ENCODE results near the gene DIO3. TPM values are rescaled to one million over a fixed set of nuclear protein-coding genes. Genes with fewer than 3 reads are reported as not detected.

DIO3 gene
- total RNA-seq, 2 donors from 2014 or later, result not detected

DNA sequence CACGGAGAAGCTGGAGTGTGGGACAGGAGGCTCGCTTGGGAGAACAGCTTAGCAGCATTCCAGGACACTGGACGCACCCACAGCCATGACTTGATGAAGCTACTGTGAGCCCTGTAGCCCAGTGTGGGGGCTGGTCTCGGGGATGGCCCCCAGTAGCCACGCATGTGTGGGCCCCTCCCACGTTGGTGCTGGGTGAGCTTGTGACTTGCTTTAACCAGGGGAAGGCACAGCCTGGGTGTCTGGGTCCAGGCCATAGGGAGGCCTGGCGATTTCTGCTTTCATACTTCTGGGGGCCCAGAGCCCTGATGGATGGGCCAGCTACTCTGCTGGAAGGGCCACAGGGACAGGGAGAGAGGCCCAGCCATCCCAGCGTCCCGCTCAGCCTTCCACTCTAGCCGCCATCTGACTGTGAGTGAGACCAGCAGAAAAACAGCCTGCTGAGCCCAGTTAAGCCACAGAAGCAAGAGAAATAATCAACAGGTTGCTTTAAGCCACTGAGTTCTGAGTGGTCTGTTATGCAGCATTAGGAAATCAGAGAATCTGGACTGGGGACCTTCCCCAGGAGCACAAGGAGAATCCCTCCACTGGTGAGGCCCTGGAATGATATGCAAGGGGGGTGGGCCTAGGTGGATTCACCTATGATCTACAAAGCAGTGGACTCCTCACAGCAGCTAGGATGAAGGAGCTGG is 16.1 kb downstream of the DIO3 start:
- H3K36me3 Mint-ChIP-seq (ENCODE audit: low read depth), result no peaks in the 10 kb centered on the region
- H3K4me3 Mint-ChIP-seq, result no peak overlapping the region
- no peak for ATAC-seq (replicated peaks)
- no peaks in the 10 kb centered on the region for H3K9me3 Mint-ChIP-seq
- peaks cover 5% of the 10 kb centered on the region for H3K27me3 Mint-ChIP-seq
- H3K27ac Mint-ChIP-seq, result no peak overlapping the region
- H3K4me1 Mint-ChIP-seq, result no peaks in the 10 kb centered on the region

DNA sequence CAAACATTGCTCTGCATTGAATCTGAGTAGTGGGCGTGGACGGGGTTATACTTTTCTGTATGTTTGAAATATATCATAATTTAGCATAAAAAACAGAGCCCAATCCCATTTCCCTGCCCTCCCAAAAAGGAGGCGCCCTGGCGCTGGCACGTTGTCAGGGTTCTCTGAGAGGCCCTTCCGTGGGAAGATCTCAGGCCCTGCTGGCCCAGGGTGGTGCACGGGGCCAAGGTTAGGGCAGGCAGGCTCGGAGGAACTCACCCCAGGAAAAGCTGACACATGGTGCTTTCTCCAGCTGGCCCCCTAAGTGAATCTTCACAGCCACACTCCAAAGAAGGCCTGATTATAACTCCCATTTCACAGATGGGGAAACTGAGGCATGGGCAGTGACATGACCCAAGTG is 17.2 kb downstream of the DIO3 start:
- H3K27ac Mint-ChIP-seq, result no peak overlapping the region
- H3K4me3 Mint-ChIP-seq, result no peak overlapping the region
- no peaks in the 10 kb centered on the region for H3K9me3 Mint-ChIP-seq
- H3K36me3 Mint-ChIP-seq (ENCODE audit: low read depth), result no peaks in the 10 kb centered on the region
- no peak for ATAC-seq (replicated peaks)
- H3K4me1 Mint-ChIP-seq, result no peaks in the 10 kb centered on the region
- peaks cover 5% of the 10 kb centered on the region for H3K27me3 Mint-ChIP-seq

DNA sequence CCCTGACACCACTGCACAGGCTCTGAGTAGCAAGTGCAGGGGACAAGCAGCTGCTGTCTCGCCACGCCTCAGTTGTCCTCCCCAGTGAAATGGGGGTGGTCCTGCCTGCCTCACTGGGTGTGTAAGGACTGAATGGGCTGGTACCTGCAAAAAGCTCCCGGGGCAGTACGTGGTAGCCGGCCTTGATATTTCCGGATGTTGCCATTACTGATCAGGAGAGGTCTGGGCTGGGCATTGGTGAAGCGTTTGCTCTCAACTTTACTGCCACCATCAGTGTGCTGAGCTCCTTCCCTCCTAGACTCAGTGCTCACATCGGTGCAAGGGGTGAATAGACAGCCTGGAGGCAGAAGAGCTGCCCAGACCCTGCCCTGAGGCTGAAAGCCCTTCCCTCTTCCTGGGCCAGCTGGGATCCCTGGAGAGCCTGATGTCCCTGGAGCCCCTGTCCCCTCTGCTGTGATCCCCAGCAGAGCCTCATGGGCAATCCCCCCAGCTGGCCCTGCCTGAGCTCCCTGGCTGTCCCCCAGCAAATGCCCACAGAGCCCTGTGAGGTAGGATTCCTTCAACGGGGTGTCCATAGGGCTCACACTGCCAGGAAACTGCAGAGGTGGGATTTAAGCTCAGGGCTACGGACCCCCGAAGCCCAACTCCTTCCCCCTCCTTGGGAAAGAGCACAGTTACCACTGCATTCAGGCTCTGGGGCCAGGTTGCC is 18.2 kb downstream of the DIO3 start:
- Mint-ChIP-seq H3K27me3 (no peaks in the 10 kb centered on the region), H3K4me1 (no peaks in the 10 kb centered on the region), H3K9me3 (no peaks in the 10 kb centered on the region), H3K27ac (no peak overlapping the region), H3K4me3 (no peak overlapping the region), H3K36me3 (ENCODE audit: low read depth) (no peaks in the 10 kb centered on the region)
- ATAC-seq (replicated peaks), result no peak

DNA sequence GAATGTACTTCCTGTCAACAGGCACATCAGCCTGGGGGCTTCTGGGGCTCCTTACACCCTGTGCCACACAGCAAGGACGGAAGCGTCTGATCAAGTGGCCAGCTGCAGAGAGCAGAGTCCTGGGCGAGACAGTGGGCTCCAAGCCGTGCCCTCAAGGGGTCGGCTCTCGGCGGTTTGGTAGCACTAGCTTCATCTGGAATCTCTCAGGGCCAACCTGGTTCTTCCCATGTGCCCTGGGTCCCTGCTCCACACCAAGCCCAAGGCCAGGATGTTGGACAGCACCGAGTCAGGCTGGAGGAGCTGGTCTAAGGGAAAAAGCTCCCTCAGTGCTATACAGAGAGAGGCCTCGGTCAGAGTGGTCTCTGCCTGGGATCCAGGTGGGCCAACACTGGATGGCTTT is 20.5 kb downstream of the DIO3 start:
- Mint-ChIP-seq H3K27me3 (no peaks in the 10 kb centered on the region), H3K36me3 (ENCODE audit: low read depth) (no peaks in the 10 kb centered on the region), H3K4me1 (no peaks in the 10 kb centered on the region), H3K9me3 (no peaks in the 10 kb centered on the region), H3K4me3 (no peak overlapping the region), H3K27ac (no peak overlapping the region)
- no peak for ATAC-seq (replicated peaks)

DNA sequence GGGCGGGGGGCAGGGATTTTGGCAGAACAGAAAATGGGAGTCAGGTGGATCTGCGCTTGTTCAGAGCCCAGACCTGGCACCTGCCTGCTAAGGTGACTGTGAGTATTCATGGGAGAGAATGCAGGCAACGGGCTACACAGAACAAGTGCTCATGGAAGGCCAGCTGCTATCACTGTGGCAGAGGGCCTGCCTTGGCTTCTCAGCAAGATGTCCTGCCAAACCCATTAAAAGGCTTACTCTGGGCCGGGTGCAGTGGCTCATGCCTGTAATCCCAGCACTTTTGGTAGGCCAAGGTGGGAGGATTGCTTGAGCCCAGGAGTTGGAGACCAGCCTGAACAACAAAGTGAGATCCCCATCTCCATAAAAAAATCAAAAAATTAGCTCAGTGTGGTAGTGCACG is 21.0 kb downstream of the DIO3 start:
- no peaks in the 10 kb centered on the region for H3K36me3 Mint-ChIP-seq (ENCODE audit: low read depth)
- H3K27ac Mint-ChIP-seq, result no peak overlapping the region
- no peaks in the 10 kb centered on the region for H3K4me1 Mint-ChIP-seq
- no peak overlapping the region for H3K4me3 Mint-ChIP-seq
- ATAC-seq (replicated peaks), result no peak
- H3K27me3 Mint-ChIP-seq, result no peaks in the 10 kb centered on the region
- no peaks in the 10 kb centered on the region for H3K9me3 Mint-ChIP-seq

DNA sequence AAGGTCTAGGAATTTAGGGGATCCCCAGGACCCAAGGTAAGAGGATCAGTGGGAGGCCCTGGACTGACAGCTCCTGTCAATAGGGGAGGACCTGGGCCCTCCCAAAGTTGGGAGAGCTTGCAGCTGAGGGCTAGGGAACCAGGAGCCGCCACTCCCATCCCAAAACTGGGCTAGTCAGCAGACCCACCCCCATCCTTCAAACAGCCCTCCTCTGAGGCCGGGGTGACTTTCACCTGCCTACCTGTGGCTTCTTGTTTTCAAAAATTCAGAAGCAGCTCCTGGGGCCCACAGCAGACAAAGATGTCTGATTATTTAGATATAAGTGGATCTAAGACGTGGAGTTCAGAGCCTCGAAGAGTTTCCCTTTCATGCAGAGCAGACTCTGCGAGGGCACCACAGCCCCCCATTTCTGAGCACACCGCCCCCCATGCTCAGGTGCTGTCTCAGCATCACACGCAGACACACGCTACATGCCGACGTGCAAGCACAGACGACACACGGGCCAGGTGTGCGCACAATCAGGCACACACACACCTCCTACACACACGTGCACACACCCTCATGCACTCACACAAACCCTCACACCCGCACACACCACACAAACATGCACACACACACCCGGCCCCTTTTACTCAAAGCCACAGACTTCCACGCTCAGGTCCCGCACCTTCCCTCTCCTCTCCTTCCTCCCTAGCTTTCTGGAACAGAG is 21.9 kb downstream of the DIO3 start:
- Mint-ChIP-seq H3K4me3 (no peak overlapping the region), H3K27ac (no peak overlapping the region), H3K9me3 (no peaks in the 10 kb centered on the region), H3K27me3 (no peaks in the 10 kb centered on the region), H3K4me1 (no peaks in the 10 kb centered on the region), H3K36me3 (ENCODE audit: low read depth) (no peaks in the 10 kb centered on the region)
- no peak for ATAC-seq (replicated peaks)

DNA sequence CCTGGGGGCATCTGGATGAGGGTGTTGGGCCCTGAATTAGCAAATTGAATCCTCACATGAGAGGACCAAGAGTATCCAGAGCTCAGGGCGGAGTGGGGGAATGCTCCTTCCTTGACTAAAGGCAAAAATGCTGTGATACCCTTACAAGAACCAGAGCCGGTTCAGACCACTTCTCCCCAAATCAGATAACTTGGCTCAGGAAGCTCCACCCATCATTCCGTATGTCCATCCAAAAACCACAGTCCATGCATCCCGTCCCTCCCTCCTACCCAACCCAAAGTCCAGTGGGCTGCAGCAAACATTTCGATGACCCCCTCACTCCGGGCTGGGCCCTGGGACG is 22.4 kb downstream of the DIO3 start:
- Mint-ChIP-seq H3K4me1 (no peaks in the 10 kb centered on the region), H3K4me3 (no peak overlapping the region), H3K27me3 (no peaks in the 10 kb centered on the region), H3K9me3 (no peaks in the 10 kb centered on the region), H3K27ac (no peak overlapping the region), H3K36me3 (ENCODE audit: low read depth) (no peaks in the 10 kb centered on the region)
- no peak for ATAC-seq (replicated peaks)

DNA sequence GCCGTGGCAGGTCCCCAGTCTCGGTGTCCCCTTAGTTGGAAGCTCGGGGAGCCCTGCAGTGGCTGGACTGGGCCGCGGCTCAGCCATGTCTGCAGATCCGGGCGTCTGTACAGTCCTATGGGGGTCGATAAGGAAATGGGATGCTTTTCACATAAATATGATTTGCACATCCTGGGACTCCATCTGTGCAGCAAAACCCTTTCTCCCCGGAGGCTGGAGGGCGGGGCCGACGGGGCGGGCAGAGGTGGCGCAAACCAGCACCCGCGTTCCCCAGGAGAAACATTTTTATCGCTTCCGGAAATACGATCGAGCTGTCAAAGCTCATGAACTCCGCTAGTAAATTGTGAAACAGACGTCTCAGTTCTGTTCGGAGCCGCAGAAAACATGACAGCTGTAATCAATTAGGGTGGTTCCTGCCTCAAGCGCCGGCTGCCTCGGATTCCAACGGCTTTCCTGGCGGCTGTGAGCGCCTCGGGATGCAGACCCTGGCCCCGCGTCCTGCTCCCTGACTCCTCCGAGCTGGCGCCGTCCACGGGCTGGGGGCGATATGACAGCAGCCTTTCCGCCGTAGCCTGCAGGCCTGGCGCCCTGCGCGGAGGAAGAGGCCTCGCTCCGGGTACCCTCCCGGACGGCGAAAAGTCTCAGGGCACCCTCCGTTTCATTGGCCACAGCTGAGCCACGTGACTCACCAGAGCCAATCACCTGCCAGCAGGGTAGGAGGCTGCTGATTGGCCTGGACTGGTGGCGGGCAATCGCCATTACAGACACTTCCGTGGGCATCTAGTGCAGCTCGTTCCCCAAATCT is 23.0 kb downstream of the DIO3 start:
- Mint-ChIP-seq H3K4me1 (no peaks in the 10 kb centered on the region), H3K36me3 (ENCODE audit: low read depth) (no peaks in the 10 kb centered on the region), H3K27ac (no peak overlapping the region), H3K27me3 (no peaks in the 10 kb centered on the region), H3K9me3 (no peaks in the 10 kb centered on the region), H3K4me3 (no peak overlapping the region)
- peak; percentile 58 for ATAC-seq (replicated peaks)

DNA sequence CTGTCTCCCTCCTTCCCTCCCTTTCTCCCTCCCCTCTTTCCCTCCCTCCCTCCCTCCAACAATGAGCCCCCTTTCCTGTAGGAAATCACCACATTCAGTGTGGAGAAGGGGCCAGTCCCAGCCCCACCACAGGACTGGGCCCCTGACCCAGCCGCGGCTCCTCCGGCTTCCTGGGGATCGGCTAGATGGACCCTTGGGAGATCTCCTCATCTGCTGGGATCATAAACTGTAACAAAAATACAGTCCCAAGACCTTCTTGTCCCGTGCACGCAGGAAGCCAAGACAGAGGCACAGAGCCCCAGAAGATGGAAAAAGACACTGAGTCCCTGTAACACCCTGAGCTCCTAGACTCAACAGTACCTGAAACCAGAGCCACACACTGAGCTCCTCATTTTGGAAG is 23.9 kb downstream of the DIO3 start:
- no peaks in the 10 kb centered on the region for H3K9me3 Mint-ChIP-seq
- no peak overlapping the region for H3K27ac Mint-ChIP-seq
- no peak for ATAC-seq (replicated peaks)

DNA sequence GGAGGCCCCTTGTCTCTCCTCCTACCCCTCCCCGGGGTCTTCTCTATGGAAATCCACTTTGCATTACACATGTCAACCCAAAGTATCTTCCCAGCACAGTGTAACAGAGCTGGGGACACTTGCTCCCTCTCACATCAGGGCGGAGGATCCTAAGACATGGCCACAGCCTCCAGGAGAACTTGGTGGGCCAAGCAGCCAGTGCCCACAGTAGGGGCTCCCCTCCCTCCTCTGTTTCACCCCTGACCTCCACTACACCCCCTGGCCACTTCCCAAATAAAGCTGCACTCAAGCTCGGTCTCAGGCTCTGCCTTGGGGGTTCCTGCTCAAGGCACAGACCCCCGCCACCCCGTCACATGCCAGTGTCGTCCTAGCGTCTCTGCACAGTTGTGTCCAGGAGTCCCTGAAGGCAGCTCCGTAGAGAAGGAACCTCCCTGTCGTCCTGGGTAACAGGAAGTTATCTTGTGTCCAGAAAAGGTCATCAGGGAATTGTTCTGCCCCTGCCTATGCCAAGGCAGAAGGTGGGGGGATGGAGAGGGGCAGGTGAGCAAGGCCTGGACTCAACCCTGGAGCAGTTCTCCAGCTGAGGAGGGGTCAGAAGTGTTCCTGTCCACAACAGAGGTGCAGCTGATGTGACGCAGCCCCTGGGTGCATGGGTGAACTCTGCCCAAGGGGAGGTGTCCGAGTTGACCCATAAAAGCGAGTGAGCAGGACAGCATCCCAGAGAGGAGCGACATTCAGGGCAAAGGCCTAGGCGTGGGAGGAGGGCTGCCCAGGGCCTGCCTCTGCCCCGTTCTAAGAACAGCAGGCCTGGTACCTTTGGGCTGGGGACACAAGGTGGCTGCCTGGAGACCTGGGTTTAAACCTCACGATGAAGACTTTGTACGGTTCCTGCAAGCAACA is 25.5 kb downstream of the DIO3 start:
- ATAC-seq (replicated peaks), result no peak
- no peaks in the 10 kb centered on the region for H3K27me3 Mint-ChIP-seq
- H3K27ac Mint-ChIP-seq, result no peak overlapping the region
- no peaks in the 10 kb centered on the region for H3K4me1 Mint-ChIP-seq
- no peaks in the 10 kb centered on the region for H3K9me3 Mint-ChIP-seq
- no peak overlapping the region for H3K4me3 Mint-ChIP-seq
- H3K36me3 Mint-ChIP-seq (ENCODE audit: low read depth), result no peaks in the 10 kb centered on the region

More for the DNA sequence above, 23.9 kb downstream of the DIO3 start:
- Mint-ChIP-seq H3K36me3 (ENCODE audit: low read depth) (no peaks in the 10 kb centered on the region), H3K27me3 (no peaks in the 10 kb centered on the region), H3K4me1 (no peaks in the 10 kb centered on the region), H3K4me3 (no peak overlapping the region)

DNA sequence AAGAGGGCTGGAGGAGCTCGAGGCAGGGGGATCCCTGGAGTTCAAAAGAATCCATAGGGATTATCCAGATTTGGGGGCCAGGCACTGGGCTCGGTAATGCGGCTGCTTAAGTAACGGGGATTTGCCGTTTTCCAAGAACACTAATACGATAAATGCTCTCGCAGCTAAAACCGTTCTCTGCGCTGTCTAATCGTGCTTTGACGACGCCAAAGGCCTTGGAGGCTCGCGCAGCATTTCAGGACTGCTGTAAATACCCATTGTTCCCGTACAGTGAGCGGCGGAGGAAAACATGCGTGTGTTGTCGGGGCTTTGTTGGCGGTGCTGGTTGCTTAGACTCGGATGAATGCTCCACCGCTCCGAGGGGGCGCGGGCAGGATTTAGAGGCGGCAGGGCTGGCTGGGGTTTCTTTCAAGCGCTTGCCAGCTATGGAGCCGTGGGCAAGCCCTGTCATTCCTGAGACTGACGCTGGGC is 26.2 kb downstream of the DIO3 start:
- no peaks in the 10 kb centered on the region for H3K4me1 Mint-ChIP-seq
- no peak for ATAC-seq (replicated peaks)
- no peak overlapping the region for H3K4me3 Mint-ChIP-seq
- H3K27ac Mint-ChIP-seq, result no peak overlapping the region
- H3K27me3 Mint-ChIP-seq, result no peaks in the 10 kb centered on the region
- no peaks in the 10 kb centered on the region for H3K36me3 Mint-ChIP-seq (ENCODE audit: low read depth)
- H3K9me3 Mint-ChIP-seq, result no peaks in the 10 kb centered on the region

DNA sequence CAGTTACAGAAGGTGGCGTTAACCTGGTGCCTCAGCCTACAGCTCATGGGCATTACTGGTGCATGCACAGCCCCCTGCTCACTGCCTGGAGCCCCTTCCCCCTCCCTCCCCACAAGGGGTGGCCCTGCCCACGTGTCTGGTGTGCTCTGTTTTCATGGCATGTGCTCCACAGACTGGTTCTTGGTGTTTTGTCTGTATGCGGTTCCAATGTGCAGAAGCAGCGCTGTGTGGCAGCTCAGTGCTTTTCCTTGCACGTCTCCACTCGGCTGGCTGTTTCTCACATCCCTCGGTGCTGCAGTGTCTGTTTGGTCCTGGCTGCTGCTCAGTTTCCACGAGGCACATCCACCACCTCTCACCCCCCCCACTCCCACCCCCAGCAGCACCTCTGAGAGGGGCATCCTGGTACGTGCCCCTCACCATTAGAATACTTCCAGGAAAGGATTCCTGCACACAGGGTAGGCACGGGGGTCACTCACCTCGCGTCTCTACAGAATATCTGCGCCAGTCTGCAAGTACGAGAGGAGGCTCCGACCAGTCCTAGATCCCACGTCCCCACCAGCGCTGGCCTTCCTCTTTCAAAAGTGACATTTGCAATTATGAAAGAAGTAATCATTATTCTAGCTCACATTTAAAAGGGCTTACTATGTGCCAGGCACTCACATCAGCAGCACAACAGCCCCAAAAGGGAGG is 27.1 kb downstream of the DIO3 start:
- Mint-ChIP-seq H3K4me1 (no peaks in the 10 kb centered on the region), H3K4me3 (no peak overlapping the region), H3K36me3 (ENCODE audit: low read depth) (no peaks in the 10 kb centered on the region), H3K27me3 (no peaks in the 10 kb centered on the region), H3K27ac (no peak overlapping the region), H3K9me3 (no peaks in the 10 kb centered on the region)
- ATAC-seq (replicated peaks), result no peak

DNA sequence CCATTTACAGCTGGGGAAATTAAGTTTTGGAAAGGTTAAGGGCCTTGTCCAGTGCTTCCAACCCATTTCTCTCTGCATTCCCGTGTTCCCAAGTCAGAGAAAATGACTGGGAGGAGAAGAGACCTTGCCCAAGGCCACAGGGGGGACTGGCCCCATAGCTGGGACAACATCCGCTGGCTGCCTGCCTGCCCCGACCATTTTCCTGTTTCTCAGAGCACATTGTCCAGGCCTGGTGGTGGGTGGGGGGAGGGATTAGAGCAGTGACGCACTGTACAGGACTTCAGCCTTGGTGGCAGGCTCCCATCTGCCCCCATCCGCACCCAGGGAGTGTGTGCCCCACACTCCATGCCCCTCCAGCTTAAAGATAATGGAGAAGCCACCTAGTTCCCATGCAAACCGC is 27.7 kb downstream of the DIO3 start:
- Mint-ChIP-seq H3K4me1 (no peaks in the 10 kb centered on the region), H3K27me3 (no peaks in the 10 kb centered on the region), H3K27ac (no peak overlapping the region), H3K36me3 (ENCODE audit: low read depth) (no peaks in the 10 kb centered on the region), H3K4me3 (no peak overlapping the region), H3K9me3 (no peaks in the 10 kb centered on the region)
- no peak for ATAC-seq (replicated peaks)

Data from activated T-helper 17 cell treated with anti-CD3 and anti-CD28 coated beads, Interleukin-2, amount 50 U/mL, for 72 hours (primary cell).